GM12892 (cell line): ENCODE data around the gene MCCC2.

Source experiments
- DNase-seq: peaks from one replicate; pipeline ENCODE4 v3.0.0; 2011; ENCODE audit not compliant: insufficient read length
- FAIRE-seq: peaks from 2 replicates; lab custom pipeline; 2011; peaks lifted over from hg19 to GRCh38; lab: Jason Lieb, UNC
- POLR2A ChIP-seq: IDR thresholded peaks from 2 replicates; pipeline ENCODE4 v1.6.1; 2011; ENCODE audit warnings: low read depth, low read length, control low read depth
- POLR2AphosphoS5 ChIP-seq: IDR thresholded peaks from 2 replicates; pipeline ENCODE4 v1.6.1; 2011; ENCODE audit warnings: low read depth, low read length, control low read depth
- TAF1 ChIP-seq: IDR thresholded peaks from 2 replicates; pipeline ENCODE4 v1.6.1; 2011; ENCODE audit warnings: low read depth, mild to moderate bottlenecking, control low read depth, low read length, borderline replicate concordance

Gene MCCC2

DNA sequence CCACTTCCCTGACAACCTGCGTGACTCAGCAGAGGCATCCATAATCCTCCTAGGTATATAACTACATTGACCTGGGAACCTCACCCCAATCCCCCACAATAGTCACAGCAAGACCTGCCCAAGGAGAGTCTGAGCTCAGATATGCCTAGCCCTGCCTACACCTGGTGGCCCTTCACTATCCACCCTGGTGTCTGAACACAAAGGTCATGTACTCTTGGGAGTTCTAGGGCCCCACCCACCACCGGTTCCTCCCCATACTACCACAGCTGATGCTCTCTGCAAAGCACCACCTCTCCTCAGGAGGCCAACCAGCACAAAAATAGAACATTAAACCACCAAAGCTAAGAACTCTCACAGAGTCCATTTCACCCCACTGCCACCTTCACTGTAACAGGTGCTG, 97.2 kb downstream of the MCCC2 start:
- DNase-seq (no peak), FAIRE-seq (no peak)

DNA sequence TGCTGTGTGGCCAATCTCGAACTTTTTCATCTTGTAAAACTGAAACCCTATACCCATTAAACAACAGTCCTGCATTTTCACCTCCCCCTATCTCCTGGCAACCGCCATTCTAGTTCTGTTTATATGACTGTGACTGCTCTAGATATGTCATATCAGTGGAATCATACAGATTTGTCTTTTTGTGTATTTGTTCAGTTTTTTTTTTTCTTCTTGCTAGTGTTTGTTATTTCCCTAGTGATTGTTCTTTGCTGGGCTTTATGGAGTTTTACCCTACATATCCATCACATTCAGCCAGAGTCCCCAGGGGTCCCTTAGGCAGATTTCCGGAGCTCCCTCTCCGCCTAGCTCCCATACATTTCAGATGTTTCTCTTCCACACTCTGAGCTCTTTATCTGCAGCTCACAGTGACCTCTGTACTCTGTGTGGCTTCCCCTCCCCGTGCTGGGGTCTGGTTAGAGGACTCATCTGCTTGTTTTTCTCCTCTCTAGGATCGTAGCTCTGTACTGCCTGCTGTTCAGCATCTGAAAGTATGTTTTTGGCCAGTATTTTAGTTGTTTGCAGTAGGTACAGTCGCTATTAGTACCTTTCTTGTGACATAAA, 106.8 kb downstream of the MCCC2 start:
- FAIRE-seq (no peak), DNase-seq (no peak)
- TF ChIP-seq TAF1 (no peak), POLR2AphosphoS5 (no peak)

More for the DNA sequence above, 97.2 kb downstream of the MCCC2 start:
- TF ChIP-seq POLR2A, result no peak
- no peak for TF ChIP-seq TAF1
- TF ChIP-seq POLR2AphosphoS5, result no peak

DNA sequence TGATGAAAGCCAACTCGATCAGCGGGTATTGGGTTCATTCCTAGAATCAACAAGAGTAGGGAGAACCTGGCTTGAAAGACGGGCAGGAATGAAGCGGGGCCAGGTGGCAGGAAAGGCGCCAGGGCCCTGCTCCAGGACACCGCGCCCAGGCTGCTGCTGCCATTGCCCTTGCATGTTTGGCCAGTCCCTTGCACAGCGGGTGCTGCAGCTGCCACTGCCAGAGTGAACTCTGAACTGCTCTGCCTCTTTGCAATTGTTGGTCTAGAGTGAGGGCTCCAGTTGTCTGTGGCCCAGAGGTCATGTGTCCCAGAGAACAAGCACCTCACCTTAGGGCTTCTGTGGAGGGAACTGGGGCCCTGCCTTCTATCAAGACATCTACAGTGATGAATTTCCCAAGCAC, 107.9 kb downstream of the MCCC2 start:
- no peak for TF ChIP-seq POLR2A
- TF ChIP-seq POLR2AphosphoS5, result no peak
- no peak for TF ChIP-seq TAF1
- no peak for DNase-seq
- no peak for FAIRE-seq

DNA sequence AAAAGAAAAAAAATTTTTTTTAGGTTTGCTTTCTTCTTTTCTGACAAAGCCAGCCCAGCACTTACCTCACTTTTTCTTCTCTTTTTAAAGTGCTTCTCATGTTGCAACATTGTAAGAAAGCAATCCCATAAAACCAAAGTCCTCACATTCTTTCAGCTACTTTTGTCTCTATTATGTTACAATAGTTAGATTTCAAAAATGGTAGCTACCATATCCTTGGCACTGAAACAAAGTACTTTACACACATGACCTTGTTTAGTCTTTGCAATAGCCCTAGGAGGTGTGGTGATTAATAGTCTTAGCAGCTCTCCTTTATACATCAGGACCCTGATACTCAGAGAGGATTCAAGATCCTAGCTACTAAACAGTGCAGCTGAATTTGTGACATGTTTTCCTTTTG, 108.5 kb downstream of the MCCC2 start:
- TF ChIP-seq POLR2AphosphoS5, result no peak
- TF ChIP-seq TAF1, result no peak
- no peak for TF ChIP-seq POLR2A
- DNase-seq (no peak), FAIRE-seq (no peak)

DNA sequence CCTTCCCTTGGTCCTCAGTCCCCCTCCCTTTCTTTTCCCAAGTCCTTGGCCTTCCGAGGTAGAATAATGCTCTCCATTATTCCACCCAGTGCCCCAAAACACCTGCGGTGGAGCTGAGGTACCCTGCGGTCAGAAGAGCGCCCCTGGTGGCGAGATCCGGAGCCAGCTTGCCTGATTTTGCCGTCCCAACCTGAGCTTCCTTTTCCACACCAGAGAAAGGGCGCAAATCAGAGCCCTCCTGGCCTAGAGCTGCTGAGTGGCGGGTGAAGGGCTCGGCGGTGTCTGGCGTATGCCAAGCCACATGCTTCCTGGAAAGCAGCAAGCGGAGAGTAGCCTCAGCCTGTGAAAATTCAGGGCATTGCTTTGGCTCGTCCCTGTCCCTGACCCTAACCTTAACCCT, 110.8 kb downstream of the MCCC2 start:
- DNase-seq (no peak), FAIRE-seq (no peak)
- TF ChIP-seq POLR2A (no peak), TAF1 (no peak), POLR2AphosphoS5 (no peak)

DNA sequence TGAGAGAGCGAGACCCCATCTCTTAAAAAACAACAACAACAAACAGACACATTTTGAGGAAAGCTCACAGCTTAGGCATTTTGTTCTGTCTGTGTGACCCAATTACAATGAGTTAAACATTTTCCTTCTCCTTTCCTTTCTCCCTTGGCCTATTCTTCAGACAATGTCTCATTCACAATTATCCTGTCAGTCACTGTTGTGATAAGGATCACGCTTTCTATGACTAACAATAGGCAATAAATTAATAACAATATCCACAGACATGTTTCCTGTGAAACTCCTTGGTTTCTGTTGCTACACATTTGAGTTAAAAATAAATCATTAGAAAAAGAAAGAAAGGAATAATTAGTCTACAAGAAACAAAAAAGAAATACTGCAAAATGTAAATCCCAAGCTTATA, 112.1 kb downstream of the MCCC2 start:
- no peak for FAIRE-seq
- TF ChIP-seq TAF1 (no peak), POLR2A (no peak), POLR2AphosphoS5 (no peak)
- DNase-seq, result no peak

DNA sequence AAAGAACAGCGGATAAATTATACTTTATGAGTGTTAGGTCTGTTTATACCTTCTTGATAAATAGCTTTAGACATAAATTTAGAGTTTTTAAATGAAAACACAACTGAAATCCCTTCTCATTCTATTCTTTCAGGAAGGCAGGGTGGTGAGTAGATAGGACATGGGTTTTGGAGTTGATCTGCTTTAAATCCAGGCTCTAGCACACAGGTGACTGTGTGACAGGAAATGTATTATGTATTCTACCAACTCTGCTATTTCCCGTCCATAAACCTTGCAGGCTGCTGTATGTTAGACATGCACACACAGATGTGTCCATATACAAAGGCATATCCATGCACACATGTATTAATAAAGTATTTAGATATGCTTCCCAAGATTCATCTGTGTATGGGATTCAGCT, 112.6 kb downstream of the MCCC2 start:
- DNase-seq, result no peak
- TF ChIP-seq TAF1, result no peak
- no peak for TF ChIP-seq POLR2A
- no peak for TF ChIP-seq POLR2AphosphoS5

DNA sequence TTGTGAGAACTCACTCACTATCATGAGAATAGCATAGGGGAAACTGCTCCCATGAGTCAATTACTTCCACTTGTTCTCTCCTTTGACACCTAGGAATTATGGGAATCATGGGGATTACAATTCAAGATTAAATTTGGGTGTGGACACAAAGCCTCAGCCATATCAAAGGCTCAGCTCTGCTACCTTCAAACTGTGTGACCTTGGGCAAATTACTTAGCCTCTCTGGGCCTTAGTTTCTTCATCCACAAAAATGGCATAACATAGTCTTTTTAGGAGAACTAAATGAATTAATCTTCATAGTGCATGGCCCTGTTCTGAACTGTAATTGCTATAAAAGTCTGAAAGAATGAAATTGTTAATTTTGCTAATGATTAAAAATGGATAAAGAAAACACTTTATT, 113.7 kb downstream of the MCCC2 start:
- FAIRE-seq (no peak), DNase-seq (no peak)
- no peak for TF ChIP-seq POLR2AphosphoS5
- TF ChIP-seq POLR2A, result no peak
- TF ChIP-seq TAF1, result no peak

More for the DNA sequence above, 112.6 kb downstream of the MCCC2 start:
- no peak for FAIRE-seq

DNA sequence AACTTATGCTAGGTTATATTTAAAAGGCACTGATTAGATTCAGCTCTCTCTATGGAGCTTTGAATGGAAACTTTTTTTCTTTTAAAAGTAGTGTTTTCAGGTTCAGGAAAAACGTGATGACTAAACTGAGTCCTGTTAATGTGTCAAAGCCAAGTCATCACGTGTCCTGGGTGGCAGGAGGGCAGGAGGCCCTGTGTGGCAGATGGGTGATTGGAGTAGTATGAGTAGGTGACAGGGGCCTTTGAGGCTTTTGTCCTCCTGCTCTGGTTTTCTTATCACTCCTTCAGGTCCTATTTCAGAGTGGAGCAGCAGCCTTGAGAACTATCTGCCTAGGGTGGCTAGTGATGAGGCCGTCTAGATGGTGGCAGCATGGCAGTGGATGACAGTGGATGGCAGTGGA, 114.3 kb downstream of the MCCC2 start:
- FAIRE-seq (no peak), DNase-seq (no peak)
- no peak for TF ChIP-seq POLR2A
- no peak for TF ChIP-seq POLR2AphosphoS5
- no peak for TF ChIP-seq TAF1

DNA sequence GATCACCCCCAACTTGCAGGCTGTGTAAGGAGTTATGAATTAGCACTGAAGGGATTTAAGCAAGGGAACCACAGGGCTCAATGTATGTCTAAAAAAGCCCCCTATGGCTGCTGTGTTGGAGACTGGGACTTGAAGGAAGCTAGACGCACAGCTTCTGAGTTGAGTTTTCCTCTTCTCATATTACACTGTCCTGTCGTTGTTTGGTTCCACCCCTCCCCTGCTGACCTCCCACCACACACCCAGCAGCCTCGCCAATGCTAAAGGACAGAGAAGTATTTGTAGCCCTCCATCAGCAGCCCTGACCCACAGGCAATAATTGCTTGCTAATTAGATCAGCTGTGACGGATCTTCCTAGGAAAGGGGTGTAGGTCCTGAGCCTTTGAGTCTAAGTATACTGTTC, 116.8 kb downstream of the MCCC2 start:
- FAIRE-seq (no peak), DNase-seq (no peak)
- no peak for TF ChIP-seq POLR2A
- TF ChIP-seq POLR2AphosphoS5, result no peak
- no peak for TF ChIP-seq TAF1

DNA sequence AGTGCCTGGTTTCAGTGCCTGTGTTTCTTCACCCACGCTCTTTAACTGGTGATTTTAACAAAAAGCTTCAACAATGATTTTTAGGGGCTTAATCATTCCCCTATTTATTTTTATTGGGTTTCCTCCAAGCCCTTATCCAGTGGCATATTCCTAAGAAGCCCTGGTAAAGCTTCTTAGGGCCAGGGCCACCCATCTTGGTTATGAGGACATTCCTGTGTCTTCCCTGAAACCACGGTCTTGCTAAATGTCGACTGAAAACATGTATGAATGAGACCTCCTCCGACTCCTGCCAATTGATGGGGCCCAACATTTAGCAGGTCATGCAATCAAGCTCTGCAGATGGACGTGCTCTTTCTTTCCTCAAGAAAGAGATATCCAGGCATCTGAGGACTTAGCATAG, 118.3 kb downstream of the MCCC2 start:
- no peak for TF ChIP-seq POLR2A
- no peak for TF ChIP-seq POLR2AphosphoS5
- TF ChIP-seq TAF1, result no peak
- FAIRE-seq (no peak), DNase-seq (no peak)

DNA sequence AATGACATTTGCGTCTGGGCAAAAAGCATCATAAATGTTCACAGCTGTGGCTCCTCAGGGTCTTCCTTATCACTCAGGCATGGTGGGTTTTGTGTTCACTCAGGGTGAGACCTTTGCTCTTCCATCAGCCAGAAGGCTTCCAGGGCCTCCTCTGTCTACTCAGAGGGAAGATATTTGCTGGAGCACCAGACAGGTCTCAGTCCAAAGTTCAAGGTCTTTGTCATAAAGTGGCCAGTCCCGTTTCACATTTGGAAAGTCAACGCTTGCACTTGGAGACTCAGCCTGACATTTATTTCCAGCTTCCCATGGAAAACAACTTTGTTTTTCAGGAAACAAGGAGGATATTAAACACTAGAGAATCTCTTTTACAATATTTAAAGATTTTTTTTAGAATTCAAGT, 119.8 kb downstream of the MCCC2 start:
- FAIRE-seq, result no peak
- TF ChIP-seq POLR2AphosphoS5, result no peak
- no peak for TF ChIP-seq TAF1
- no peak for TF ChIP-seq POLR2A

More for the DNA sequence above, 119.8 kb downstream of the MCCC2 start:
- no peak for DNase-seq
